ENCODE data around the gene RAB37.

- TF ChIP-seq POLR2AphosphoS5 (IDR thresholded peaks at IDR 0.05) (no peak), EZH2 (IDR thresholded peaks at IDR 0.05; ENCODE audit: borderline replicate concordance, insufficient read depth, low read length, poor library complexity, severe bottlenecking) (no peak), EP300 (conservative IDR thresholded peaks at IDR 0.05; ENCODE audit: poor library complexity, severe bottlenecking) (no peak), MXI1 (conservative IDR thresholded peaks at IDR 0.05; ENCODE audit: poor library complexity, severe bottlenecking) (no peak), TAF1 (IDR thresholded peaks at IDR 0.05; ENCODE audit: low read depth) (no peak)
- TF ChIP-seq, protein P1, sequence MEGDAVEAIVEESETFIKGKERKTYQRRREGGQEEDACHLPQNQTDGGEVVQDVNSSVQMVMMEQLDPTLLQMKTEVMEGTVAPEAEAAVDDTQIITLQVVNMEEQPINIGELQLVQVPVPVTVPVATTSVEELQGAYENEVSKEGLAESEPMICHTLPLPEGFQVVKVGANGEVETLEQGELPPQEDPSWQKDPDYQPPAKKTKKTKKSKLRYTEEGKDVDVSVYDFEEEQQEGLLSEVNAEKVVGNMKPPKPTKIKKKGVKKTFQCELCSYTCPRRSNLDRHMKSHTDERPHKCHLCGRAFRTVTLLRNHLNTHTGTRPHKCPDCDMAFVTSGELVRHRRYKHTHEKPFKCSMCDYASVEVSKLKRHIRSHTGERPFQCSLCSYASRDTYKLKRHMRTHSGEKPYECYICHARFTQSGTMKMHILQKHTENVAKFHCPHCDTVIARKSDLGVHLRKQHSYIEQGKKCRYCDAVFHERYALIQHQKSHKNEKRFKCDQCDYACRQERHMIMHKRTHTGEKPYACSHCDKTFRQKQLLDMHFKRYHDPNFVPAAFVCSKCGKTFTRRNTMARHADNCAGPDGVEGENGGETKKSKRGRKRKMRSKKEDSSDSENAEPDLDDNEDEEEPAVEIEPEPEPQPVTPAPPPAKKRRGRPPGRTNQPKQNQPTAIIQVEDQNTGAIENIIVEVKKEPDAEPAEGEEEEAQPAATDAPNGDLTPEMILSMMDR (IDR thresholded peaks at IDR 0.05; ENCODE audit: poor library complexity, severe bottlenecking), result no peak
- TF ChIP-seq, protein P2, sequence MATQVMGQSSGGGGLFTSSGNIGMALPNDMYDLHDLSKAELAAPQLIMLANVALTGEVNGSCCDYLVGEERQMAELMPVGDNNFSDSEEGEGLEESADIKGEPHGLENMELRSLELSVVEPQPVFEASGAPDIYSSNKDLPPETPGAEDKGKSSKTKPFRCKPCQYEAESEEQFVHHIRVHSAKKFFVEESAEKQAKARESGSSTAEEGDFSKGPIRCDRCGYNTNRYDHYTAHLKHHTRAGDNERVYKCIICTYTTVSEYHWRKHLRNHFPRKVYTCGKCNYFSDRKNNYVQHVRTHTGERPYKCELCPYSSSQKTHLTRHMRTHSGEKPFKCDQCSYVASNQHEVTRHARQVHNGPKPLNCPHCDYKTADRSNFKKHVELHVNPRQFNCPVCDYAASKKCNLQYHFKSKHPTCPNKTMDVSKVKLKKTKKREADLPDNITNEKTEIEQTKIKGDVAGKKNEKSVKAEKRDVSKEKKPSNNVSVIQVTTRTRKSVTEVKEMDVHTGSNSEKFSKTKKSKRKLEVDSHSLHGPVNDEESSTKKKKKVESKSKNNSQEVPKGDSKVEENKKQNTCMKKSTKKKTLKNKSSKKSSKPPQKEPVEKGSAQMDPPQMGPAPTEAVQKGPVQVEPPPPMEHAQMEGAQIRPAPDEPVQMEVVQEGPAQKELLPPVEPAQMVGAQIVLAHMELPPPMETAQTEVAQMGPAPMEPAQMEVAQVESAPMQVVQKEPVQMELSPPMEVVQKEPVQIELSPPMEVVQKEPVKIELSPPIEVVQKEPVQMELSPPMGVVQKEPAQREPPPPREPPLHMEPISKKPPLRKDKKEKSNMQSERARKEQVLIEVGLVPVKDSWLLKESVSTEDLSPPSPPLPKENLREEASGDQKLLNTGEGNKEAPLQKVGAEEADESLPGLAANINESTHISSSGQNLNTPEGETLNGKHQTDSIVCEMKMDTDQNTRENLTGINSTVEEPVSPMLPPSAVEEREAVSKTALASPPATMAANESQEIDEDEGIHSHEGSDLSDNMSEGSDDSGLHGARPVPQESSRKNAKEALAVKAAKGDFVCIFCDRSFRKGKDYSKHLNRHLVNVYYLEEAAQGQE (IDR thresholded peaks at IDR 0.05; ENCODE audit: borderline replicate concordance), result no peak
These were observed 19.8 kb downstream of the RAB37 start for GRCh38 chr17:74756891-74757290.
